Hippocampal formation (tissue), 2 donors: ENCODE measurements around the gene IL17REL.
"Not testable (repeated sequence)": the region's sequence is repeated elsewhere in the genome, so short reads cannot be mapped to it uniquely, and the experiment has no call there.

Experiments used
- DNase-seq, 2 donors: peaks; one replicate each; lab custom pipeline; 2025; lab: John Stamatoyannopoulos, UW

IL17REL gene

GRCh38 chr22:49989826-49990225 is 22.7 kb downstream of the IL17REL start:
- DNase-seq: not testable (repeated sequence)

GRCh38 chr22:49986325-49986724 is 26.2 kb downstream of the IL17REL start:
- DNase-seq: no peak

- DNase-seq: no peak
Observed at GRCh38 chr22:49983148-49984042, 29.2 kb downstream of the IL17REL start.

- not testable (repeated sequence) for DNase-seq
Observed at GRCh38 chr22:49981799-49982198, 30.8 kb downstream of the IL17REL start.

- no peak for DNase-seq
Observed at GRCh38 chr22:49979587-49980264, 32.8 kb downstream of the IL17REL start.

- DNase-seq: no peak
Observed at GRCh38 chr22:49977578-49977977, 35.0 kb downstream of the IL17REL start.

GRCh38 chr22:49976439-49977175 is 36.0 kb downstream of the IL17REL start:
- DNase-seq: no peak

GRCh38 chr22:49975543-49976389 is 36.8 kb downstream of the IL17REL start:
- no peak for DNase-seq

GRCh38 chr22:49973018-49973961 is 39.3 kb downstream of the IL17REL start:
- DNase-seq: no peak

- no peak for DNase-seq
Observed at GRCh38 chr22:49972163-49973017, 40.2 kb downstream of the IL17REL start.

- DNase-seq: peak in 1 of 2 donors; percentile 30
Observed at GRCh38 chr22:49971232-49972162, 41.1 kb downstream of the IL17REL start.

GRCh38 chr22:49970528-49971231 is 41.9 kb downstream of the IL17REL start:
- peak; percentile 77 to 80 for DNase-seq

GRCh38 chr22:49969751-49970527 is 42.6 kb downstream of the IL17REL start:
- no peak for DNase-seq

- no peak for DNase-seq
Observed at GRCh38 chr22:49968831-49969661, 43.5 kb downstream of the IL17REL start.

GRCh38 chr22:49968313-49968830 is 44.2 kb downstream of the IL17REL start:
- DNase-seq: no peak
